NCI-H526 (cell line): Measurements from ENCODE around the gene ADIPOR2.

ENCODE experiments used
- DNase-seq, 2 experiments: peaks; one replicate each; lab custom pipeline; 2025; lab: John Stamatoyannopoulos, UW

Gene ADIPOR2

DNA sequence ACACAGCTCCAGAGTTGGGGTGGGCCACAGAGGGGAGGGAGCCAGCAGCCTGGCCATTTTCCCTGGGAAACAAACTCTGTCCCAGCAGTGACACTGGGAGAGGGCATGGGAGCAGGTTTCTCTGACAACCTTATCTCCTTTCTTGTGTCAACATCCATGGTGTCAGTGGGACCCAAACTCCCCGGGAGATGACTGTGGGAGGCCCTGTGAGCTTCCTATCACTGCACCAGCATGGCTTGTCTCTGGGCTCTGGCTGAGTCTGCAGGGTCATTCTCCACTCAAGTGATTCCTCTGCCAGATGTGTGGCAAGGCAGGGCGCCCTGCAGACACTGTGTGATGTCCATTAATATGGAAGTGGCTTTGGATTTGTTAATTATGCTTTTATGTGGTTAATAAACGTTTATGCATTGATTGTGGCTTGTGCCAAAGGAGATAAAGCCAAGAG is 139.6 kb downstream of the ADIPOR2 start:
- no peak for DNase-seq

DNA sequence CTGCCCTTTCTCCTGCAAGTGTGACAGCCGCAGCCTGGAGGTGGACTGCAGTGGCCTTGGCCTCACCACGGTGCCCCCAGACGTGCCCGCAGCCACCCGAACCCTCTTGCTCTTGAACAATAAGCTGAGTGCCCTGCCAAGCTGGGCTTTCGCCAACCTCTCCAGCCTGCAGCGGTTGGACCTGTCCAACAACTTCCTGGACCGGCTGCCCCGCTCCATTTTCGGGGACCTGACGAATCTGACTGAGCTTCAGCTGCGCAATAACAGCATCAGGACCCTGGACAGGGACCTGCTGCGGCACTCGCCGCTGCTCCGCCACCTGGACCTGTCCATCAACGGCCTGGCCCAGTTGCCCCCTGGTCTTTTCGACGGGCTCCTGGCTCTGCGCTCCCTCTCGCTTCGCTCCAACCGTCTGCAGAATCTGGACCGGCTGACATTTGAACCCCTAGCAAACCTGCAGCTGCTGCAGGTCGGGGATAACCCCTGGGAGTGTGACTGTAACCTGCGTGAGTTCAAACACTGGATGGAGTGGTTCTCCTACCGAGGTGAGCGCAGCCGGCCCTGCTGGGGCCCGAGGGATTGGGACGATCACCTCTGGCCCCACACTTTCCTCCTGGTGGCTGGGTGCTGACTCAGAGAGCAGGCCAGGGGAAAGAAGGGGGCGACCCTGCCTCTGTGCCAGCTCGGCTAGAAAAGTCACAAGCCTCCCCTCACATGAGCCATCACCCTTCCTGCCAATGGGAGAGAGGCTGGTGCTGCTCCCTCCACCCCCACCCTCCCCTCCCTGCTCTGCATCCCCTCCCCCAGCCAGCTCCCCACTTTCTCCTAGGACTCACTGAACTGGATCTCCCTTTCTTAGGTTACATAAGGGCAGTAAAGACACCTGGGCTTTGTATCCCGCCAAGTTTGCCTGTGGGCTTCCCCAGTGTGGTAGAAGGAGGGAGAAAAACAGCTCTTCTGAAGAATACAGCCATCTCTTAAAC is 140.4 kb downstream of the ADIPOR2 start:
- DNase-seq: no peak

DNA sequence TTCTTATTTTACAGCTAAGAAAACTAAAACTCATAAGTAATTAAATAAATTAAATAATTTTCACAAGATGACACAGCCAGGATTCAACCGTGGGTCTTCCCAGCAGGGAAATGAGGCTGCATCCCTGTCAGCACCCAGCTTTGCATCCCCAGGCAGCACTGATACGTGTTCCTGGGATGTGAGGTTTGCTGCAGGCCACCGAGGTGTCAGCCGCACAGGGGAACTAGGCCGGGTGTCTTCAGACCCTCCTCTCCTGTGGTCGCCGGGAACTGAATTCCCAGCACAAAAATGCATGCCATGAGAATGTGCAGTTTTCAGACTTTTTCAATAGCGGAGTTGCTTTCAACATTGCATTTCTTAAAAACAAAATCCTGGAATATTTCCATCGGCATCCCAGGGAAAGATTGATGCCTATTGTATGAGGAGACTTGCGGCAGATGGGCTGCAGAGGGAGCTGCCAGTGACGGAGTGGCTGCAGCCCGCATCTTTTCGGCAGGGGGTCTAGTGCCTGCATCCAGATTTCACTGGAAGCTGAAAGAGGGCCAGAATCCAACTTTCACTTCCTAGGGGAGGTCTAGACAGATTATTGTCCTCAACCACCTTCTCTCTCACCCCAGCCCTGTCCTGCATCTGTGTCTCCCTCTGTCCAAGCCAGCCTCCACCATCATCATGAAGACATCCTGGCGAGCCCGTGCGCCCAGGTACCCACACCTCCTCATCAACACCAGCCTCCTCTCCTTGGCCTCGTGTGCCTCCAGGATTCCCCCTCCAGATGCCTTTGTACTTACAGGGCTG is 142.1 kb downstream of the ADIPOR2 start:
- no peak for DNase-seq

DNA sequence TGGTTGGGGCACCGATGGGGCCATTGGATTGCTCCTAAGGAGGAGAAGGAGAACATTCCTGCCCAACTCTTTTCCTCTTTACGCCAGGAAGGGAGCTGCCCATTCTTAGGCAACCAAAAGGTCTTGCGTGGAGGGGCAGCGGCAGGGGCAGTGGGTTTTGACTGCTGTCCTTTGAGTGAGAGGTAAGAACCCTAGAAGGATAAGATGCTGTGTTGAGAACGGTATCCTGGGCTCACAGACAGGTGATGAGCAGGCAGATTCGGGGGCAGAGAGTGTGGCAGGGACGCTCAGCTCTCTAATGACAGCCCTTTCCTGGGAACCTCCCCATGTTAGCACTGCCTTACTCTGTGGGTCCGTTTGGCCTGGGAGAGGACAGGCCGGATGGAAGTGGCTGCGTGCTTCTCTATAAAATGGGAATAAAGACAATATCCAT is 142.7 kb downstream of the ADIPOR2 start:
- no peak for DNase-seq

DNA sequence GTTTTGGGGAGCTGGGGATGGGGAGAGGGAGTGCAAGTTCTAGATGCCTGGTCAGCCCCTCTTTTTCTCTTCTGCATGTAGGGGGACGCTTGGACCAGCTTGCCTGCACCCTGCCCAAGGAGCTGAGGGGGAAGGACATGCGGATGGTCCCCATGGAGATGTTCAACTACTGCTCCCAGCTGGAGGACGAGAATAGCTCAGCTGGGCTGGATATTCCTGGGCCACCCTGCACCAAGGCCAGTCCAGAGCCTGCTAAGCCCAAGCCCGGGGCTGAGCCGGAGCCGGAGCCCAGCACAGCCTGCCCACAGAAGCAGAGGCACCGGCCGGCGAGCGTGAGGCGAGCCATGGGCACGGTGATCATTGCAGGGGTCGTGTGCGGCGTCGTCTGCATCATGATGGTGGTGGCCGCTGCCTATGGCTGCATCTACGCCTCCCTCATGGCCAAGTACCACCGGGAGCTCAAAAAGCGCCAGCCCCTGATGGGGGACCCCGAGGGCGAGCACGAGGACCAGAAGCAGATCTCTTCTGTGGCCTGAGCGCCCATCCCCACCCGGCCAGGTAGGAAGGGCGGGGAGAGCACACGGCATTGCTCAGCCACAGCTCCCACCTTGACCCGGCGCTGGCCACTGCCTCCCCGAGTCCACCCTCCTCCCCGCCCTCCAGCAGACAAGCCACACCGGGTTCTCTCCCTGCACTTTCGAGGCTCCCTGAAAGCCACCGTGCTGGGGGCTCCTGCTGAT is 143.5 kb downstream of the ADIPOR2 start:
- DNase-seq: no peak

DNA sequence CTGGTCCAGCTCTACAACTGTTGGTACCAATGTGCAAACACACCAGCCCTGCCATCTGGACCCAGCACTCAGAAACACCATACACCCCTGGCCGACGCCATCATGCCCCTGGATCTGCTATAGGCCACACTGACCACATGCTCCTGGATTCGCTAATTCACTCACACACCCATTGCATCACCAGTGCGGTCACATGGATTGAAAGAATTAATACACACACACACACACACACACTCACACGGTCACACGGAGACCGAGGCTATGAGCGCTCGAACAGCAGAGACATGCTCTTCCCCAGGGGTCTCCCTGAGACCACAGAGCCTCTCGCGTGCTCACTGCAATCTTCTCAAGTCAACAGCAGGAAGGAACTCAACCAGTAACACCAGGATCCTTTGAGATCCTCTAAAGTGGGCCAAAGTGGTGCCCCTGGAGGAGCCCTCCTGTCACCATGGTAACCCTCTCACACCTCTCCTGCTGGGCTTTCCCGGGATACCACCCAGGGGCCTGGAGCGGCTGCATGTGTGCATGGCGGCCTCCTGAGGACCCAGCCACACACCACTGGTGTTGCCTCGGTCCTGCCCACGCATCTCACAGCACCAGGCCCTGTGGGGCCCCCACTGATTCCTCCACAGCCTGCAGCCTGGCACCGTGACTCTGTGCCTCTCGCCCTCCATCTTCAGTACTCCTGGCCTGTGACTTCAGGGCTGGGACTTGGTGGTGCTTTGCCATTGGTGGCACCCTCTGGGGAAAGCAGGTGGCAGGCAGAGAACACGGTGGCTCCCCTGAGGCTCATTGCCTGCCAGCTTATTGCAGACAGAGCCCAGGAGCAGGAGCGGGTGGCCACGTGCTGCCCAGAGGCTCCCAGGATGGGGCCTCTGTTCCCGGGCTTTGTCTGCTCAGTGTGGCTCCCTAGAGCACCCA is 144.6 kb downstream of the ADIPOR2 start:
- DNase-seq: peak in 1 of 2 experiments; percentile 22

DNA sequence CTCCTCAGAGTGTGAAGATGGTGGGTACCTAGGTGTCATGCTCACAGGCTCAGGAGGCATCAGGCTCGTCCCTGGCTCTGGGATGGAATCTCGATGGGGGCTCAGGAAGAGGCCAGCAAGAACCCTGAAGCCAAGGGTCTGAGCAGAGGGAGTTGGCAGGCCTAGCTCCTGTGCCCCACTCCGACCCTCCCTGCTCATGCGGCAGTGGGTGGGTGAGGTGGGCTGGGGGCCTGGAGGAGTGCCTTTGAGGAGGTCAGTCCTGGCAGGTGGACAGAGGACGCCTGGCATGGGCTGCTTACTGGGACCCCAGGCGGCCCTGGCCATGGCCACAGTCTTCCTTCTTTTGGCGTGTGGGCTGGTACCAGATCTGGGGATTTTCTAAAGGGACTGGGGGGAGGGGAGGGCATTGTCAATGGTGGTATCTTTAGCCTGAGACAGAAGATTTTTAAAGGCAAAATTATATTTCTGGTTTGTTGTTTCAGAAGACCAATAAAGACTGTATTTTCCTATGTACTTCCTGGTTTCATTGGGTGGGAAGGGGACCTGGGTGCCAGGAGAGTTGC is 145.5 kb downstream of the ADIPOR2 start:
- no peak for DNase-seq

DNA sequence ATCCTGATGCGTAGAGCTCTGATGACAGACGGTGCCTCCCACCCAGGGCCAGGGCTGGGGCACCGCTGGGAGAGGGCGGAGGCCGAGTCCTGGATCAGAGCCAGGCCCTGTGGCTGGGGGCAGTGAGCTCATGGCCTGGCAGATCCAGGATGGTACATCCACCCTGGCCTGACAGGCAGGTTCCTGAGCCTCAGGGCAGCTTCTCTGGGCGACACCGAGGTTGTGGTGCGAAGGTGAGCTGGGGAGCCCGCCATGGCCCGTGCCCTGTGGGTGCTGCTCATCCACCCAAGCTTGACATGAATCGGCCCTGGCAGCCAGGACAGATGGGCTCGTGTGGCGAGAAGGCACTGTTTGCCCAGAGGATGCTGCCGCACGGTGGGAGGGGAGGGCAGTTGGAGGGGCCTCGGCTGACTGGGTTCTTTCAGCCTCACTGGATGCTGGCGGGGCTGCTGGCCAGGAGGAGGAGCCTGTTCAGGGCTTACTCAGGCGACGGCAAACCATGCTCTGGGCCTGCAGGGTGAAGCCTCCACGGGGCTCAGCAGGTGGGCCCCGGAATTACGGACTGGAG is 146.1 kb downstream of the ADIPOR2 start:
- DNase-seq: no peak

DNA sequence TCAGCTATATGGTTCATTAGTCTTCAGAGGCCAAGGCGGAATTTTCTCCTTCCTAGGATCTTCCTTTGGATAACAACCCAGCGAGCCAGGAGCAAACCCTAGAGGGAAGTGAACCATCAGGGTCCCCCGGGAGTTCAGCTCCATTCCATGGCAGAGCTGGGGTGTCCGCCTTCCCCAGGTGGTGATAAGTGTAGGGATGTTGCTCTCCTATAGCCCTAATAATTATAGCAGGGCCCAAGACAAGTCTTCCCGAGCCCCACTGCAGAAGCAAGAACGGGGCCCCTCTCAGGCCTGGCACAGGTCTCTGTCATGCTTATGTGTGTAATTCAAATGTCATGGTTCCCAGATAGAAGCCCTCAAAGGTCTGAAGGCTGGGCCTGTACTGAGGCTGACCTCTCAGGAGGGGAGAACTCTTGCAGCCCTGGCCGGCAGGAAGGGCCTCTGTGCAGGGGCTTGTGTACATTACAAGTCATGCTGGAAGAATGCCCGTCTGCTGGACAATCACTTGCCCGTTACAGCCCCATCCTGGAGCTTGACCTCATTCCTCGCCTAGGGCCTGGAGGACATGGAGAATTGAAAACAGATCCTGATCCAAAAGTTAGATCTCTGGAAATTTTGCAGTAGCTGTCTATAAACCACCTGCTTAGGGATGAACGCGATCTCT is 146.8 kb downstream of the ADIPOR2 start:
- DNase-seq: no peak
